HUES48 (cell line): ENCODE data around the gene PRSS50.

ENCODE experiments used
- H3K27ac ChIP-seq: one replicate; pipeline ENCODE4 v1.7.0; 2013; ENCODE audit warnings: low read depth, low read length, inconsistent platforms
- H3K27me3 ChIP-seq: 2 replicates; pipeline ENCODE4 v1.6.1; 2013; ENCODE audit warnings: mild to moderate bottlenecking, low read length; ENCODE audit not compliant: control insufficient read depth, insufficient read depth
- H3K36me3 ChIP-seq: 2 replicates; pipeline ENCODE4 v1.6.1; 2013; ENCODE audit warnings: low read length; ENCODE audit not compliant: control insufficient read depth, insufficient read depth
- H3K4me1 ChIP-seq: 2 replicates; pipeline ENCODE4 v1.6.1; 2013; ENCODE audit warnings: mild to moderate bottlenecking, low read length; ENCODE audit not compliant: control insufficient read depth, insufficient read depth
- H3K4me3 ChIP-seq: 2 replicates; pipeline ENCODE4 v1.5.1; 2013; ENCODE audit warnings: mild to moderate bottlenecking, low read depth, low read length
- H3K9ac ChIP-seq: 2 replicates; pipeline ENCODE4 v1.6.1; 2013; ENCODE audit warnings: mild to moderate bottlenecking, low read depth, low read length, moderate library complexity
- H3K9me3 ChIP-seq: 2 replicates; pipeline ENCODE4 v1.6.1; 2013; ENCODE audit warnings: low read length; ENCODE audit not compliant: control insufficient read depth, insufficient read depth

PRSS50 gene

DNA sequence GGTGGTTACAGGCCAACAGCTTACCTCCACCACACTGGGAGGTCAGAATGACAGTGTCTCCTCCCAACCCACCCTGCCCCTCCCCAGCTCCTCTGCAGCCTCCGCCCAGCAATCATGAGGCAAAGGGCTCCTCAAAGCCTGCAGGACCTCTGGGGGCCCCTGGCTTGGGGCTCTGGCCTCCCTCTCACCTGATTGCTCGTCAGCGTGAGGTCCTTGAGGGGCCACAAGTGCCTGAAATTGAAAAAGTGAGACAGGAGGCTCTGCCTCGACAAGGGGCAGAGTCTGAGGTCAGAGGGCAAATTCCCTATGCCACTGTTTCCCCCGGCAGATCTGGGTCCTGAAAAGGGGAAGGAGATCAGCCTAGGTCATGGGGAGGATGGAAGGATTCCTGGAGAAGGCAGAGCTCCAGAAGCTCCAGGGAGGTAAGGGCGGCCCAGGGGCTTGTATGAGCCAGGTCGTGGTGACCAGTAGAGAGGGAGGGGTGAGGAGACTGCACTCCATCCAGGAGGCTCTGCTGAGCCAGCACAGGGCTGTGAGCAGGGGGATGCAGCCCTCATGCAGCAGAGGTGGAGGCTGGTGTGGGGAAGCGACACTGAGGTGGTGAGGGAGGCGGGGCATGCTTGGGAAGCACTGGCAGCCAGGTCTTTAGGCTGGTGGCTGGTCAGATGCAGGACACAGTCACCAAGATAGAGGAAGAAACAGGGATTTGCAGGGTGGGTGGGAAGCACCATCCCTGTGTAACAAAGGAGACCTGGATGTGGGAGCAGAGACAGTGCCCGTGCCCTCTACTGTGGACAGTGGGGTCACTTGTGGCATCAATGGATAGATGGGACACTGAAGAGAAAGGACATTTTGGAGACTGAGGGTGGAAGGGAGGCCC is 44.3 kb downstream of the PRSS50 start:
- no peaks in the 10 kb centered on the region for H3K9me3 ChIP-seq
- no peak overlapping the region for H3K27ac ChIP-seq
- H3K36me3 ChIP-seq, result no peaks in the 10 kb centered on the region
- no peaks in the 10 kb centered on the region for H3K4me1 ChIP-seq
- H3K4me3 ChIP-seq, result no peak overlapping the region
- H3K27me3 ChIP-seq, result no peaks in the 10 kb centered on the region
- no peak overlapping the region for H3K9ac ChIP-seq

DNA sequence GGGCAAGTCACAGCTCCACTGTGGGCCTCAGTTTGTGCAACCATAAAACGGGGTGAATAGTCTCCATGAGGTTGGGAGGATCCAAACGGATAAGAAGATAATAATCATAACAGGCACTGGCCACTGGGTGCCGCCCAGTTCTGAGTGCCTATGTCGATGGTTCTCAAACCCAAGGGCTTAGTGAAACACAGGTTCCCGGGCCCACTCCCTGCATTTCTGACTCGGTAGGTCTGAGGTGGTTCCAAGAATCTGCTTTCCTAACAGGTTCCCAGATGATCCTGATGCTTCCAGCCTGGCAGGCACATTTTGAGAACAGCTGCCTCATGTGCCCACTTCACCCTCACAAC is 45.3 kb downstream of the PRSS50 start:
- no peaks in the 10 kb centered on the region for H3K4me1 ChIP-seq
- H3K36me3 ChIP-seq, result no peaks in the 10 kb centered on the region
- H3K4me3 ChIP-seq, result no peak overlapping the region
- no peaks in the 10 kb centered on the region for H3K9me3 ChIP-seq
- no peak overlapping the region for H3K9ac ChIP-seq
- H3K27me3 ChIP-seq, result no peaks in the 10 kb centered on the region
- H3K27ac ChIP-seq, result no peak overlapping the region

DNA sequence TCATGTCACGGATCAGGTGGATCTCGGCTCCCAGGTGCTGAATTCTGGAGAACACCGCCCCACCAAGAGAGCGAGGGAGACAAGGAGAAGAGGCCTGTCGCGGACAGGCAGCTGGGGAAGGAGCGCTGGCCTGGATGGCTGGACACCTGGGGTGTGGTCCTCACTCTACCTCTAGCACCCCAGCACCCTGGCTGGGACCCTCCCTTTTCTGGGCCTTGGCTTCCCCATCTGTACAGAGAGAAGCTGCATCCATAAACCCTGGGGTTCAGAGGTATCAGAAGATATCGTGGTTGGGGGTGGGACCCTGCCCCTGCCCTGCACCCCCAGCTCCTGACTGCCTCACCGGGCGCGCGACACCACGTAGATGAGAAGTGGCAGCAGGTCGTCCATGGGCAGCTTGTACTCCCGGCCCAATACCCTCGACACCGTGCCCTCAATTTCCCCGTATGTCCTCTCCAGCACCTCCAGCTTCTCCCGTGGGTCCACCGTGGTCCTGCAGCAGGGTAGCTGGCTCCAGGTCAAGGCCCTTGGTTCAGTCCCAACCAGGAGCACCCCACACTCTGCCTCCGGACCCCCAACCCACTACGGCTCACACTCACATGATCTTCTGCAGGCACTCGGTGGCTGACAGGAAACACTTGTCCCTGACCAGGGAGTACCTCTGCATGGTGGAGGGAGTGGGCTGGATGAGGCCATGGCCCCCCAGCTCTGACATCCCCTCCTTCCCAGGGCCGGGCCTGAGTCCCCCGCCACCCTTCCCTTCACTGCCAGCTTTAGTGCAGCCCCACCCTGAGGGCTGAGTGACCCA is 45.9 kb downstream of the PRSS50 start:
- no peak overlapping the region for H3K9ac ChIP-seq
- no peaks in the 10 kb centered on the region for H3K36me3 ChIP-seq
- no peak overlapping the region for H3K27ac ChIP-seq
- H3K4me3 ChIP-seq, result no peak overlapping the region
- no peaks in the 10 kb centered on the region for H3K27me3 ChIP-seq
- H3K9me3 ChIP-seq, result no peaks in the 10 kb centered on the region
- H3K4me1 ChIP-seq, result no peaks in the 10 kb centered on the region

DNA sequence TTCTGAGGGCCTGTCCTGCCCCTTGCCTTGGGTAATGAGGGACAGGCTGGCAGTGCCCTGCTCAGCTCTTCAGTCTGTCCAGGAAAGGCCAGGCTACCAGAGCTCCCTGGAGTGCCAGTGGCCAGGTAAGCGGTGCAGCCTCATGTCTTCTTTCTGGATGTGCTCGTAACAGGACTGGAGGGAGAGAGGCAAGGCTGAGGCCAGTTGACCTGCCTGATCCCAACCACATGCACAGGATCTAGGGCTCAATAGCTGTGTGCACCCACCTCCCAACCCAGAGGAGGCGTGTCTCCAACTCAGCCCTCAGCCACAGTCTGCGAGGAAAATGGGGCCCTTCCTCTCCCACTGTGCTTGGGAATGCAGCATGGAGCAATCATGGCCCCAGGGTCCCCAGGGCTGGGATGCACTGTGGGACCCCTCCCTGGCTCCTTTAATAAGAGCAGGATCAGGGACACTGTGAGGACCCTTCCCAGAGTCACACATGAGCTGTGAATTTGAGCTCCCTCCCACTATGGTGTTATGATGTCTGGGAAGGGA is 46.7 kb downstream of the PRSS50 start:
- Histone ChIP-seq H3K27ac (no peak overlapping the region), H3K4me1 (no peaks in the 10 kb centered on the region), H3K4me3 (no peak overlapping the region), H3K36me3 (no peaks in the 10 kb centered on the region), H3K9ac (no peak overlapping the region), H3K9me3 (no peaks in the 10 kb centered on the region), H3K27me3 (no peaks in the 10 kb centered on the region)

DNA sequence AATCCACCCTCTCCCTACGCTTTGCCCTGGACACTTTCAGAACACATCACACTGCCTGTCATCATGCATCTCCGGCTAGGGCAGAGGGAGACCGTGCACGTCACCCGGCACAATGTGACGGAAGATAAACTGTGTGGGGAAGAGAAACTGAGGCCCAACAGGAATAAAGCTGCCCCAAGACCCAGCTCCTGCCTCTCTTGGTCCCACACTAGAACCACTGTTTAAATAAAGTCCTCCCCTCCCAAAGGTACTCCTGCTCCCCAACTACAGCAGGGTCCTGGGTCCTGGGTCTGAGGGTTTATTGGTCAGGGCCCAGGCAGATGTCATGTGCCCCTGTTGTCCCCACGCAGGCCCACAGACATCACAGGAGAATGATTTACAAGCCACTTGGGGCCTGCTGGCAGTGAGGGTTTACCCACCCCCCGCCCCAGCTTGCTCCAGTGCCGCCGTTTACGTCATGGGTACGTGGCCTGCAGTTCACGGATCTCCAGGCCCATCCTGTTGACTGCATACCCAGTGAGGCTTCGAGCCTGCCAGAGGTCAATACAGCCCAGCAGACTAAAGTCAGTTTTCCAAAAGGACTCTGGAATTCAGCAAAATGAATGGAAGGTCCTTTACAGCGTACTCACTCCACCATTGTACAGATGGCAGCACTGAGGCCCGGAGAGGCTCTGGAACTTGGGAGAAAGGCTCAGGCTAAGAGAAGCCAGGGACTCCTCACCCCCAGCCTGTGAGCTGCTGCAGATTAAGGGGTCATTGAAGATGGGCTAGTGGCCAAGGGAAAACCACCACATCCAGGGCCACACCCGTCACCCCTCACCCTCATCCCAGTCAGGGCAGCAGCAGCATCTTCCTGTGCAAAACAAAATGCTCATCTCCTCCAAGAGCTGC is 47.4 kb downstream of the PRSS50 start:
- no peak overlapping the region for H3K4me3 ChIP-seq
- no peaks in the 10 kb centered on the region for H3K36me3 ChIP-seq
- H3K27ac ChIP-seq, result no peak overlapping the region
- H3K4me1 ChIP-seq, result no peaks in the 10 kb centered on the region
- no peaks in the 10 kb centered on the region for H3K27me3 ChIP-seq
- no peaks in the 10 kb centered on the region for H3K9me3 ChIP-seq
- H3K9ac ChIP-seq, result no peak overlapping the region

DNA sequence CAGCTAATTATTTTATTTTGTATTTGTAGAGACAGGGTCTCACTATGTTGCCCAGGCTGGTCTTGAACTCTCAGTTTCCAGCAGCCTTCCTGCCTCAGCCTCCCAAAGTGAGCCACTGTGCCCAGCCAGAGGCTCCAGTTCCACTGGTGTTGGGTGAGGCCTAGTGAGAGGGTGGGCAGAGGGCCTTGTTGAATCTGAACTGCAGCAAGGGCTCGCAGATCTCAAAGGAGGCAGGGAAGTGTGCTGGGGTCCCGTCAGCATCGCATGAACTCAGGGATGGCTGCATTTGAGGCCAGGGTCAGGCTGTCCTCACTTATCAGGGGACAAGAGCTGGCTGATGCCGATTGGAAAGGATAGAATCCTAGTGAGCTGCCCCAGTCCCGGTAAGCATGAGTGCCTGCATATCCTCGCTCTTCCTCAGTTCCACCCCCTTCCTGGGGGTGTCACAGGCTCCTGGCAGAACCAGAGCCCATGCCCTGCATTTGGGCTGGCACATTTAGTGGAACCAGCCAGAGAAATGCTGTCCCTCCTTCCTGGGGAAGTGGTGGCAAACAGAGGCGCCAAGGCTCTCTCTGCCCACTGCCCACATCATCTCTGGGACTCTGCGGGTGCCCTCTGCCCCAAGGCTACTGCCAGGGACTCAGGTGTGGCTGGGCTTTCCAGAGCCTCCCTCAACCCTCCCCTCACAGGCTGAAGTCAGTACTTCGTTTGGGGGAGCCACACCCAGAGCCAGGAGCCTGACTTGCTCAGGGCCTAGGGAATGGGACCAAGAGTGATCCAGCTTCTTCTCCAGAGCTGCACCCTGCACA is 48.3 kb downstream of the PRSS50 start:
- no peaks in the 10 kb centered on the region for H3K9me3 ChIP-seq
- no peaks in the 10 kb centered on the region for H3K27me3 ChIP-seq
- no peak overlapping the region for H3K4me3 ChIP-seq
- no peak overlapping the region for H3K27ac ChIP-seq
- no peaks in the 10 kb centered on the region for H3K36me3 ChIP-seq
- no peak overlapping the region for H3K9ac ChIP-seq
- no peaks in the 10 kb centered on the region for H3K4me1 ChIP-seq

GRCh38 chr3:46668591-46668990 is 49.1 kb downstream of the PRSS50 start:
- no peak overlapping the region for H3K9ac ChIP-seq
- H3K4me1 ChIP-seq, result no peaks in the 10 kb centered on the region
- no peak overlapping the region for H3K27ac ChIP-seq
- no peaks in the 10 kb centered on the region for H3K9me3 ChIP-seq
- no peaks in the 10 kb centered on the region for H3K27me3 ChIP-seq
- no peaks in the 10 kb centered on the region for H3K36me3 ChIP-seq
- H3K4me3 ChIP-seq, result no peak overlapping the region

- H3K4me1 ChIP-seq, result peaks cover 4% of the 10 kb centered on the region; the same call in 1 of the 2 replicates
- no peak overlapping the region for H3K27ac ChIP-seq
- H3K4me3 ChIP-seq, result no peak overlapping the region
- H3K27me3 ChIP-seq, result no peaks in the 10 kb centered on the region
- H3K36me3 ChIP-seq, result no peaks in the 10 kb centered on the region
- no peak overlapping the region for H3K9ac ChIP-seq
- H3K9me3 ChIP-seq, result no peaks in the 10 kb centered on the region
Observed at GRCh38 chr3:46668116-46668515, 49.6 kb downstream of the PRSS50 start.

DNA sequence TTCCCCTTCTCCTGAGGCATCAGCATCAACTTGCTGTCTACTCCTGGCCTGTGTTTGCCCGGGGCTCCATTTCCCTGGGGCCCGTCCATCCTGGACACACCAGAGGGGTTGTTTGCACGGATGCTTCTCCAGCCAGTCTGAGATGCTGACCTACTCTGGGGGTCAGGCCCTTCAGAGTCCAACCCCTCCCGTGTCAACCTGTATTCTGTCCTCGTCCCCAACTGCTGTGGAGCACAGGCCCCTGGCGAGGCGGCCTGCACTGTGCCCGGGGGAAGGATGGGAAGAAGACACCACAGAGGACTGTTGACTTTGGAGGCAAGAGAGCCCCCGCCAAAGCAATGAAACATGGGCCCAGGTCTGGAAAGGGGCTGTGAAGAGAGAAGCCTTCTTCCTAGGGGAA is 50.0 kb downstream of the PRSS50 start:
- Histone ChIP-seq H3K4me1 (peaks cover 9% of the 10 kb centered on the region), H3K27ac (no peak overlapping the region), H3K4me3 (no peak overlapping the region), H3K9me3 (no peaks in the 10 kb centered on the region), H3K9ac (no peak overlapping the region), H3K27me3 (no peaks in the 10 kb centered on the region), H3K36me3 (no peaks in the 10 kb centered on the region)

GRCh38 chr3:46667061-46667621 is 50.5 kb downstream of the PRSS50 start:
- no peak overlapping the region for H3K4me3 ChIP-seq
- no peaks in the 10 kb centered on the region for H3K36me3 ChIP-seq
- no peak overlapping the region for H3K9ac ChIP-seq
- peaks cover 13% of the 10 kb centered on the region for H3K4me1 ChIP-seq
- H3K27ac ChIP-seq, result no peak overlapping the region
- no peaks in the 10 kb centered on the region for H3K27me3 ChIP-seq
- H3K9me3 ChIP-seq, result no peaks in the 10 kb centered on the region
